NCI-H526 (cell line): ENCODE data around the gene SLC16A12.
"Not testable (repeated sequence)": the region's sequence is repeated elsewhere in the genome, so short reads cannot be mapped to it uniquely, and the experiment has no call there.

Experiments used
- DNase-seq, 2 experiments: peaks; one replicate each; lab custom pipeline; 2025; lab: John Stamatoyannopoulos, UW

SLC16A12 gene

DNA sequence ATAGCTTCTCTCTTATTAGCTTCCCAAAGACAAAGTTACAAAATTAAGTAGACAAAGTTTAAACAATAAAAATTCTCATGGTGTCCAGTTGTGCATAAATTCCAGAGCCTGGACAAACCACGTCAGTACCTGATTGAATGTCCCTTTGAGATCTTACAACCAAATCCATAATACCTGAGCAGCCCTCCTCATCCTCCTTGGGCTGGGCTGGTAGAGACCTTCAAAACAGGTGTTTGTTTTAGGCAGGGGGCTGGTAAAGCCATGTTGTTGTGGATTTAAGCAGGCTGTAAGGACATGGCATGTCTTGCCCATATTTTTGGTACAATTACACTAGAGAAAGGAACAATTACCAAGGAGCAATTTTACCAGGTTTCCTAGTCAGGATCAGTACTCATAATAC, 118.9 kb downstream of the SLC16A12 start:
- DNase-seq, result no peak

DNA sequence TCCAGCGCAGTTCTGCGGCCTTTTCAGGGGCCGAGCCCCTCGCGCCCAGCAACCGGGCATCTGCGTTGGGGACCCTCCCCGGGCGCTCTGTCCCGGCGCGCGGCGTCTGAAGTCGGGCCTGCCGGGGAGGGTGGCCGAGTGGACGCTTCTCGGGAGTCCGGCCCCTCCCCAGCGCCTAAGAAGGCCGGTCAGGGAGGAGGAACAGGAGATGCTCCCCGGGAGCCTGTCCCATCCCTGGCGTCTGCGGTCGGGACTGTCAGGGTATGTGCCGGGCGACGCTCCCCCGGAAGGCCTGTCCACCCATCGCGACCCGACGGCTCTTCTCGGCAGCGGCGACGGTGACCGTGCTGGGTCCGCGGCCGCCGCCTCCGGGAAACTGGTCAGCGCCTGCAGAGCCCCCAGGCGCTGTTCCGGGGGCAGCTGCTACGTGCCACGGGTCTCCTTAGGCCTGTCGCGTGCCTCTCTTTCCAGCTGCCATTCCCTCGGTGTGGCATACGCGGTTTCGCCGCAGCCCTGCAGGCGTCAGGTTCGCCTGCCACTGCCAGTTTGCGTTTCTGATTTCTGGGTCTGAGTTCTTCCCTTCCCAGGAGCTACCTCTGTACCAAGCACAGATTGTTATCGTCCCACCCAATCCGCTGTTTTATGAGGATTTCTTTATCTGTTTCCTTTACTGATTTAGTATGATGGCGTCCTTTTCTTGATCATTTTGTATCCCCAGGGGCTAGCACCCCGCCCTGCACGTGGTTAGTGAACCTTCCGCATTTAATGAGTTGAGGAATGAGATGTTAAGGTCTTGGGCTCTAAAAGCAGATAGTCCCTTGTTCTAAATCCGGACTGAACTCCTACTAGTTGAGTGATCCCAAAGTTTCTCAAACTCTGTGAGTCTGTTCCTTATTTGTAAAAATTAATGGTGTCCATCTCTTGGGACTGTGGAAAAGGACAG, 120.2 kb downstream of the SLC16A12 start:
- DNase-seq, result peak in 1 of 2 experiments; percentile 68

DNA sequence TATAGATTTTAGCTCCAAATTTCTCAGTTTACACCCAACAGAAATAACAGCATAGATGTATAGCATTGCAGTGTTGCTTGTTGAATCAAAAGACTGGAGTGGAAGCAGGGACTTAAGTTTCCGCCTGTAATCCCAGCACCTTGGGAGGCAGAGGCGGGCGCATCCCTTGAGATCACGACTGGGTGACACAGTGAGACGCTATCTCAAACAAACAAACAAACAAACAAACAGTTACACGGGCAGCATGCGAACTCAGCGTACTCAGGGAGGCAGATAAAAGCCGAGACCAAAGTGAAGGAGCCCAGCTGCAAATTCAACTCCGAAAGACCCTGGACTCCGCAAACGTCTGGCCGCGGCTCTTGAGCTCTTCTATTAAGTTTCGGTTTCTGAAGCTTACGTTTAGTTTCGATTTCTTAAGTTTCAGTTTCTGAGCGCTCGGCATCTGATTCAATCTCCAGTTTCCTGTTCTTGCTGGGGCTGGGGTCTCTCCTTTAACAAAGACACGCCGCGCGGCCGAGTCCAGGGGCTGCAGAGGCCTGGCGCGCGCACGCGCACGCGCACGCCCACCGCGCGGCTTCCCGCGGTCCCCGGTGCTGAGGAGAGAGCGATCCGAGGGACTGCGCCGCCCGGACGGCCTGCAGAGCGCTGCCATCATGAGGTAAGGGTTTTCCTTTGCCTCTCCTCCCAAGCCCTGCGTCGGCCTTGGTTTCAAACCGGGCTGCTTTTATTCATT, 121.1 kb downstream of the SLC16A12 start, which contains the start of gene IFIT5:
IFIT5 (plus strand) TSS at position 423 of the 733 bp plus-strand sequence; CDS start at position 654, 231 bp downstream.
- peak; percentile 21 to 80 for DNase-seq

DNA sequence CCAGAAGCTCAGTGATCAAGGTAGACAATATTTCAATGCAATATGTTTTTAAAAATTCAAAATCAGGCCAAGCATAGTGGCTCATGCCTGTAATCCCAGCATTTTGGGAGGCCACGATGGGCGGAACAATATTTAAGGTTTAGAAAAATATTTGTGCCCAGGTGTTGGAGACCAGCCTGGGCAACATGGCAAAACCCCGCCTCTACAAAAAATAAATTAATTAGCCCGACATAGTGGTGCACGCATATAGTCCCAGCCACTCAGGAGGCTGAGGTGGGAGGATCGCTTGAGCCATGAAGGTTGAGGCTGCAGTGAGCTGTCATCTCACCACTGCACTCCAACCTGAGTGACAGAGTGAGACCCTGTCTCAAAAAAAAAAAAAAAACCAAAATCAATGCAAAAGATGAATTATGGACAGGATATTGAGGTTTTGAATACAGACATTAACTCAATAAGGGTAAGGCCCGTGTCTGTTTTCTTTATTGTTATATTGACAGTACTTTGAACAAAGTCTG, 121.9 kb downstream of the SLC16A12 start:
- DNase-seq, result no peak

DNA sequence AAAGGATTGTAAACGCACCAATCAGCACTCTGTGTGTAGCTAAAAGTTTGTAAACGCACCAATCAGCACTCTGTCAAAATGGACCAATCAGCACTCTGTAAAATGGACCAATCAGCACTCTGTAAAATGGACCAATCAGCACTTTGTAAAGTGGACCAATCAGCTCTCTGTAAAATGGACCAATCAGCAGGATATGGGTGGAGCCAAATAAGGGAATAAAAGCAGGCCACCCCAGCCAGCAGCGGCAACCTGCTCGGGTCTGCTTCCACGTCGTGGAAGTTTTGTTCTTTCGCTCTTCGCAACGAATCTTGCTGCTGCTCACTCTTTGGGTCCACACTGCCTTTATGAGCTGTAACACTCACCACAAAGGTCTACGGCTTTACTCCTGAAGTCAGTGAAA, 123.1 kb downstream of the SLC16A12 start:
- DNase-seq, result not testable (repeated sequence)

DNA sequence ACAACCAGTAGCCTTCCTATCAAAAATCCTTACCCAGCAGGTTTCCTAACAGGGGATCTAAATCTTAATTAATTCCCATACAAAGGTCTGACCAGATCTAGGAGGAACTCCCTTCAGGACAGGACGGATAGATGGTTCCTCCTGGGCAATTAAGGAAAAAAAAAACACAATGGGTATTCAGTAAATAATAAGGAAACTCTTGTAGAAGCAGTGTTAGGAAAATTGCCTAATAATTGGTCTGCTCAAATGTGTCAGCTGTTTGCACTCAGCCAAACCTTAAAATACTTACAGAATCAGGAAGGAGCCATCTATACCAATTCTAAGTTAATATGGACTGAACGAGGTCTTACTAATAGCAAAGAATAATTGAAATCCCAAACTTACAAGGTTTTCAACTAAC, 124.3 kb downstream of the SLC16A12 start:
- not testable (repeated sequence) for DNase-seq

DNA sequence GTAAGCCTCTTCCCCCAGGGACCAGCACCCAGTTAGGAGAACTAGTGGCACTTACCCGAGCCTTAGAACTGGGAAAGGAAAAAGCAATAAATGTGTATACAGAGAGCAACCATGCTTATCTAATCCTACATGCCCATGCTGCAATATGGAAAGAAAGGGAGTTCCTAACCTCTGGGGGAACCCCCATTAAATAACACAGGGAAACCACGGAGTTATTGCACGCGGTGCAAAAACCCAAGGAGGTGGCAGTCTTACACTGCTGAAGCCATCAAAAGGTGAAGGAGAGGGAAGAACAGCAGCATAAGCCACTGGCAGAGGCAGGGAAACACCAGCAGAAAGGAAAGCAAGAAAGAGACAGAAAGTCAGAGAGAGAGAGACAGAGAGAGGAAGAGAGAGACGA, 124.8 kb downstream of the SLC16A12 start:
- DNase-seq, result not testable (repeated sequence)

DNA sequence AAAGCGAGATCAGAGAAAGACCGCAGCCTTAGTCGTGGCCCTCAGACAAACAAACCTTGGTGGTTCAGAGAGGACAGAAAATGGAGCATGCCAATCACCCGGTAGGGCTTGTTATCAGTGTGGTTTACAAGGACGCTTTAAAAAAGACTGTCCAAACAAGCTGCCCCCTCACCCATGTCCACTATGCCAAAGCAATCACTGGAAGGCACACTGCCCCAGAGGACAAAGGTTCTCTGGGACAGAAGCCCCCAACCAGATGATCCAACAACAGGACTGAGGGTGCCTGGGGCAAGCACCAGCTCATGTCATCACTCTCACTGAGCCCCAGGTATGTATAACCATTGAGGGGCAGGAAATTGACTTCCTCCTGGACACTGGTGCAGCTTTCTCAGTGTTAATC, 126.1 kb downstream of the SLC16A12 start:
- not testable (repeated sequence) for DNase-seq

DNA sequence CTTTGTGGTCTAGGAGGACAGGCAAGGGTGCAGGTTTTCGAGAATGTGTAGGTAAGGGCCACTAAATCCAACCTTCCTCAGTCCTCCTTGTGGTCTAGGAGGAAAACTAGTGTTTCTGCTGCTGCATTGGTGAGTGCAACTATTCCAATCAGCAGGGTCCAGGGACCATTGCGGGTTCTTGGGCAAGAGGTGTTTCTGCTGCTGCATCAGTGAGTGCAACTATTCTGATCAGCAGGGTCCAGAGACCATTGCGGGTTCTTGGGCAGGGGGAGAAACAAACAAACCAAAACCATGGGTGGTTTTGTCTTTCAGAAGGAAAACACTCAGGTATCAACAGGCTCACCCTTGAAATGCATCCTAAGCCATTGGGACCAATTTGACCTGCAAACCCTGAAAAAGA, 127.6 kb downstream of the SLC16A12 start:
- not testable (repeated sequence) for DNase-seq

DNA sequence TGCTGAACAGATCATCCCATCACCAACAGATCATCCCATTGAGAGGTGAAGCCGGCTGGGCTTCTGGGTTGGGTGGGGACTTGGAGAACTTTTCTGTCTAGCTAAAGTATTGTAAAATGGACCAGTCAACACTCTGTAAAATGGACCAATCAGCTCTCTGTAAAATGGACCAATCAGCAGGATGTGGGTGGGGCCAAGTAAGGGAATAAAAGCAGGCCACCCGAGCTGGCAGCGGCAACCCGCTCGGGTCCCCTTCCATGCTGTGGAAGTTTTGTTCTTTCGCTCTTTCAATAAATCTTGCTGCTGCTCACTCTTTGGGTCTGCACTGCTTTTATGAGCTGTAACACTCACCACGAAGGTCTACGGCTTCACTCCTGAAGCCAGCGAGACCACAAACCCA, 129.2 kb downstream of the SLC16A12 start:
- not testable (repeated sequence) for DNase-seq

DNA sequence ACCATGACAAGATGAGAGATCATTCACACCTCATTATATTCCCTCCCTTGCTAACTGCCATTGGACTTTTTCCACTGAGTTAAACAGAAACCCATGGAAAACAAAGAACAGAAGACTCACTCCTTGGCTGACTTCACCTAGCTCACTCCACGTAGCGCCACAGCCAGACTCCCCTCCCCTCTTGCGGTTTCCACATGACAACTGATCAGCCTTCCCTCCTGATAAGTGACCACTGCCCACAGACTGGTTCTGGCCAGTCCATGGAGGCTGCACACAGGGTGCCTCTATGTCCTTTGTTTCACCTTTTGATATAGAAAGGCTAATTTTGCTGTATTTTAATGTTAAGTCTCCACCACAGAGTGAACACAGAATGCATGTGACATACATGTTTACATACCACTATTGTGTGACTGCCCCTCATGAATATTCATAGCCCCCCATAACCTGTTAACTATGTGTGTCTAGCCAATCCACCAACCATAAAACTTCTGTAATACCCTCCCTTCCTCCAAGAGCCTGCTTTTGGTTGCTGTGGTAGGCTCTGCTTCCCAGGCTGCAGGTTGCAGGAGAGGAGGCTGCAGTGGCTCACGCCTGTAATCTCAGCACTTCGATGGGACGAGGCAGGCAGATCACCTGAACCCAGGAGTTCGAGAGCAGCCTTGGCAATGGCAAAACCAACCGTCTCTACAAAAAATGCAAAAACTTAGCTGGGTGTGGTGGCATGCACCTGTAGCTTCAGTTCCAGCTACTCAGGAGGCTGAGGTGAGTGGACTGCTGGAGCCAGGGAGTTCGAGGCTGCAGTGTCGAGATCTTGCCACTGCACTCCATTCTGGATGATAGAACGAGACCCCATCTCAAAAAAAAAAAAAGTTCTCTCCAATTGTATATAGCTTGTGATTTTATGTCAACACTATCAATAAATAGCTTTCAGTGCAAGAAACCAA, 131.0 kb downstream of the SLC16A12 start:
- DNase-seq, result no peak

DNA sequence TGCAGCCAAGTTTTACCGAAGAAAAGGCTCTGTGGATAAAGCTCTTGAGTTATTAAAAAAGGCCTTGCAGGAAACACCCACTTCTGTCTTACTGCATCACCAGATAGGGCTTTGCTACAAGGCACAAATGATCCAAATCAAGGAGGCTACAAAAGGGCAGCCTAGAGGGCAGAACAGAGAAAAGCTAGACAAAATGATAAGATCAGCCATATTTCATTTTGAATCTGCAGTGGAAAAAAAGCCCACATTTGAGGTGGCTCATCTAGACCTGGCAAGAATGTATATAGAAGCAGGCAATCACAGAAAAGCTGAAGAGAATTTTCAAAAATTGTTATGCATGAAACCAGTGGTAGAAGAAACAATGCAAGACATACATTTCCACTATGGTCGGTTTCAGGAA, 132.4 kb downstream of the SLC16A12 start:
- DNase-seq, result no peak

DNA sequence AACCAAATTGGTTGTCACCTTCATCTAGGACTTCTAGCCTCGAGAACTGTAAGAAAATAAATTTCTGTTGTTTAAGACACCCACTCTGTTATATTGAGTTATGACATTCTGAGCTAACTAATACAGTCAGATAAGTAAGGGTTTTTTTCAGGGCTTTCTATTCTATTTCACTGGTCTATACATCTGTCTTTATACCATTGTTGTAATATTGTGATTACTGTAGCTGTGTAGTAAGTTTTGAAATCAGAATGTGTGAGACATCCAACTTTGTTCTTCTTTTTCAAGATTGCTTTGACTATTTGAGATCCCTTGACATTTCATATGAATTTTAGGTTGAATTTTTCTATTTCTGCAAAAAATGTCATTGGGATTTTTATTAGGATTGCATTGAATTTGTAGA, 135.4 kb downstream of the SLC16A12 start:
- no peak for DNase-seq

DNA sequence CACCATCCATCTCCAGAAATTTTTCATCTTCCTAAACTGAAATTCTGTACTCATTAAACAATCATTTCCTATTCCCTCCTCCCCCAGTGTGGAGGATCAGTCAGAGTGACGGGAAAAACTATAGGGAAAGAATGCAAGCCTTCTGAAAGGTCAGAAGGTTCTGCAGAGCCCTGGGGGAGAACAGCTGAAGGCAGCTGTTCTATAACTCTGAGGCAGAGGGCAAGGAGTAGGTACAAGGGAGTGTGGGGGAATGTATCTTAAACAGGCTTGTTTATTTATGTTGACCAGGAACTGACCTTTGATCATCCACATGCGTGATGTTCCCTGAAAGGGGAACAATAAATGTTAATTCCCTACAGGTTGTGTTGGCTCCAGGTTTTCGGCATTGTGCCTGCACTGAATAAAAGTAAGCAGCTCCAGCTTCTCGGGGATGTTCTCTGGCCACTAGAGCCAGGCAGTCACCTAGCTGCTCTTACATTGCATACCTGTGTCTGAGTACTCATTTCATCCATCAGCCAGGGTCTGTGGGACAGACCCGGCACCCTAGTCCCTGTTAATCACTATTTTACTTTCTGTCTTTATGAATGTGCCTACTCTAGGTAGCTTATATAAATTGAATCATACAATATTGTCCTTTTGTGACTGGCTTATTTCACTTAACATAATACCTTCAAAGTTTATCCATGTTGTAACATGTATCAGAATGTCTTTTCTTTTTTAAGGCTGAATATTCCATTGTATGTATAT, 137.2 kb downstream of the SLC16A12 start:
- DNase-seq, result no peak

DNA sequence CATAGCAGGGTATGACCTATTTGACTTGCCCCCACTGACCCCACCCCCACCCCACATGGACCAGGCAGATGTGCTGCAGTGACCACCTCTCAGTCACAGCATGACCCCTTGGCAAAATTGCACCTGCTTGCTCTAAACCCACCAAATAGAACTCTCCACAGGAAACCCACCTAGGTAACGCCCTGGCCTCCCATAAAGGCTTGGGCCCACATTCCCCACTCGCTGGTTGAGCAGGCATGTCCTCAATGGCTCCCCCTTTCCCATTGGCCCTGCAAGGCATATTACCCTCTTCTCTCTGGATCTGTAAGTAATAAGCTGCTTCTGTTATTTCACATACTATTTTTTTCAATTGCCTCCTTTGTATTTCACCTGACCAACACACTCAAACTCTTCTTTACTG, 140.3 kb downstream of the SLC16A12 start:
- DNase-seq, result no peak

DNA sequence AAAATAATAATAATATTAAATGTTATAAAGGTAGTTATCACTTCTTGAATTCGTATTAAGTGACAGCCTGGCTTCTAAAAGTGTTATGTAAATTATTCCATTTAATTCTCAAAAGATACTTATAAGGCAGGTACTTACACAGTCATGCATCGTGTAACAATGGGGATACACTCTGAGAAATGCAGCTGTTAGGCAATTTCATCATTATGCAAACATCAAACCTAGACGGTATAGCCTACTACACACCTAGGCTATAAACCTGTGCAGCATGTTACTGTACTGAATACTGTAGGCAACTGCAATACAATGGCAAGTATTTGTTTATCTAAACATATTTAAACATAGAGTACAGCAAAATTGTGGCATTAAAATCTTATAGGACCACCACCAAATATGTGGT, 141.5 kb downstream of the SLC16A12 start:
- DNase-seq, result peak; percentile 32 to 41

DNA sequence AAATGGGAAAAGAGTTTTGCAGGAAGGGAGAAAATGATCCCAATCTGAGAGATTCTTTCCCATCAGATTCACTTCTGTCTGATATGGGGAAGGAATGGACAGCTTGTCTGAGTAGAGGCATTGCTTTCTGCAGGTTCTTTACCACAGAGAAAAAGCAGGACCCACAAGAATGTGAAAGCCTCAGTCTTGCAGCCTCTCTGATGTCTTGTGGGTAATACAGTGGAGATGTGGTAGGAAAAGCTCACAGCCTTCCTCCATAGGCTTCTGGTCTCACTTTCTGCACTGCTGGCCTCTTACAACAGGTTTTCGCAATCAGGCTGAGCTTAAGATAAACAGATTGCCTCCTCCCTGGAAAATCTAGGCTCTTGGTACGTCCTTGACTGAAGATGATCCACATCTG, 142.4 kb downstream of the SLC16A12 start:
- DNase-seq, result no peak

DNA sequence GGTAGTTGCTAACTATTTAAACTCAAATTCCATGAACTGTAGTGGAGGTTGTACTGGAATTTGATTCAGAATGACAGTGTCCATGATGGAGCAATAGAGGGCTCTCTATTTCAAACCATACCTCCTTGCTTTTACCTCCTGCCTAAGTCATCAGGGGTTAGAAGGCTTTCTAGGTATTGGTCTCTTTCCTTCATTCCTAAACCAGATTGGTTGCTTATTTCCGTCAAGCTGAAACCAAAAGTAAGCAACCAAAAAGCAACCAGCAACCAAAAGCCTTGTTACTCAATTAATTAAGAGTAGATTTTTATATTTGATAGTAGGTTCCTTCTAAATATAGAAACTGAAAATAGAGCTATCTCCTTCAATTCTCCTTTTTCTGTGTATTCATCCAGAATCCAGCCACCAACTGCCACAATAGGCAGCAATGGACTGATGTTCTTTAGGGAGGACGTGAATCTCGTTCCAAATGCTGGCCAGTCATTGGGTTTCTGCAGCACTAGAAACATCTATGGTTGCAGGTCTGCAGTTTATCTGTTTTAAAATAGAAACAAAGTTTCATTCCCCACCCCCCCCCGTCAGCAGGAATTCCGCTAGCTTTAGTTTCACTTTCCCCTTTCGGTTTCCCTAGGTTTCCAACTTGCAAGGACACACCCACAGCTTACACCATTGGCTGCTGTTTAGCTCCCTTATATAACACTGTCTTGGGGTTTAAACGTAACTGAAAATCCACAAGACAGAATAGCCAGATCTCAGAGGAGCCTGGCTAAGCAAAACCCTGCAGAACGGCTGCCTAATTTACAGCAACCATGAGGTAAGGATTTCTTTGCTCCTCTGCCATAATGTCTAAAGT, 143.3 kb downstream of the SLC16A12 start, which contains the start of gene IFIT1:
IFIT1 (plus strand) TSS at position 717 of the 850 bp plus-strand sequence; CDS start at position 807, 90 bp downstream.
- DNase-seq, result peak in 1 of 2 experiments; percentile 1

DNA sequence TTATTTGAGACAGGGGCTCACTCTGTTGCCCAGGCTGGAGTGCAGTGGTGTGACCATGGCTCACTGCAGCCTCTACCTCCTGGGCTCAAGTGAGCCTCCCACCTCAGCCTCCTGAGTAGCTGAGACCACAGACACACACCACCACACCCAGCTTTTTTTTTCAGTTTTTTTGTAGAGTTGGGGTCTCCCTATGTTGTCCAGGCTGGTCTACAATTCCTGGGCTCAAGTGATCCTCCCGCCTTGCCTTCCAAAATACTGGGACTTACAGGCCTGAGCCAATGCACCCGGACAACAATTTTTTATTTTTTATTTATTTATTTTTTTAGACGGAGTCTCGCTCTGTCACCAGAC, 144.2 kb downstream of the SLC16A12 start:
- DNase-seq, result not testable (repeated sequence)
